Prostate gland (tissue), 2 donors: ENCODE data around the gene ADAMTSL1.

ENCODE experiments used
- CTCF ChIP-seq, 4 experiments: fragments of 200-600 bp in 2 of 4; fragments of 450-650 bp in 2 of 4; sonication (generic) in 2 of 4; IDR thresholded peaks; 1 replicate in 3 of 4; 2 replicates in 1 of 4; pipeline ENCODE4 v1.5.1; 2016 to 2019; ENCODE audit warnings: antibody characterized with exemption in 4 of 4, mild to moderate bottlenecking in 2 of 4, moderate library complexity in 2 of 4
- POLR2A ChIP-seq: fragments of 450-650 bp; IDR thresholded peaks from one replicate; pipeline ENCODE4 v1.6.1; 2016; ENCODE audit warnings: antibody characterized with exemption, mild to moderate bottlenecking

- TF ChIP-seq CTCF (IDR thresholded peaks at IDR 0.05) (no peak), POLR2A (no peak)
These were observed 322.8 kb downstream of the ADAMTSL1 start for GRCh38 chr9:18796696-18797270.
